HEK293T (cell line): ENCODE data around the gene PSMA7.
A peak's percentile ranks its signal among the peaks of the same experiment; 100 is the strongest.

Source experiments
- CTCF ChIA-PET: fragments of 350-600 bp; formaldehyde crosslinking; extraction: SDS; loops from one replicate; lab custom pipeline; 2021; ENCODE audit warnings: antibody characterized with exemption, inconsistent platforms; lab: Yijun Ruan, JAX
- POLR2A ChIA-PET: fragments of 350-600 bp; formaldehyde crosslinking; extraction: SDS; loops from one replicate; lab custom pipeline; 2020; ENCODE audit warnings: antibody characterized with exemption, inconsistent platforms; lab: Yijun Ruan, JAX
- DNase-seq: peaks from one replicate; pipeline ENCODE4 v3.0.0; 2012; ENCODE audit warnings: mixed read lengths; ENCODE audit errors: extremely low spot score
- ARNT ChIP-seq: fragments of 450-650 bp; IDR thresholded peaks from 2 replicates; pipeline ENCODE4 v1.6.1; 2017; ENCODE audit warnings: mild to moderate bottlenecking
- BHLHE40 ChIP-seq: fragments of 450-650 bp; IDR thresholded peaks from 2 replicates; pipeline ENCODE4 v1.6.1; 2016; ENCODE audit warnings: mild to moderate bottlenecking, moderate library complexity, borderline replicate concordance
- CTBP1 ChIP-seq: fragments of 450-650 bp; IDR thresholded peaks from 2 replicates; pipeline ENCODE4 v1.6.1; 2016; ENCODE audit warnings: borderline replicate concordance
- ELF4 ChIP-seq: fragments of 450-650 bp; IDR thresholded peaks from 2 replicates; pipeline ENCODE4 v1.6.1; 2017; ENCODE audit warnings: antibody characterized with exemption
- FOXA1 ChIP-seq: fragments of 450-650 bp; IDR thresholded peaks from 2 replicates; pipeline ENCODE4 v1.6.1; 2016; ENCODE audit warnings: mild to moderate bottlenecking
- FOXK2 ChIP-seq: fragments of 450-650 bp; IDR thresholded peaks from 2 replicates; pipeline ENCODE4 v1.6.1; 2016; ENCODE audit warnings: mild to moderate bottlenecking
- FOXM1 ChIP-seq: fragments of 450-650 bp; IDR thresholded peaks from 2 replicates; pipeline ENCODE4 v1.6.1; 2017; ENCODE audit warnings: mild to moderate bottlenecking, borderline replicate concordance
- HDGF ChIP-seq: fragments of 450-650 bp; IDR thresholded peaks from 2 replicates; pipeline ENCODE4 v1.6.1; 2017; ENCODE audit warnings: antibody characterized with exemption, borderline replicate concordance
- L3MBTL2 ChIP-seq: fragments of 450-650 bp; conservative IDR thresholded peaks from 2 replicates; pipeline ENCODE4 v1.6.1; 2016; ENCODE audit warnings: mild to moderate bottlenecking
- LEF1 ChIP-seq: fragments of 450-650 bp; IDR thresholded peaks from 2 replicates; pipeline ENCODE4 v1.6.1; 2017; ENCODE audit warnings: mild to moderate bottlenecking, borderline replicate concordance
- NFRKB ChIP-seq: fragments of 450-650 bp; IDR thresholded peaks from 2 replicates; pipeline ENCODE4 v1.6.1; 2016; ENCODE audit warnings: mild to moderate bottlenecking, moderate library complexity
- SP1 ChIP-seq: fragments of 450-650 bp; IDR thresholded peaks from 2 replicates; pipeline ENCODE4 v1.6.1; 2017
- SUZ12 ChIP-seq: fragments of 450-650 bp; IDR thresholded peaks from 2 replicates; pipeline ENCODE4 v1.6.1; 2016; ENCODE audit warnings: mild to moderate bottlenecking
- TARDBP ChIP-seq: fragments of 450-650 bp; IDR thresholded peaks from 2 replicates; pipeline ENCODE4 v1.6.1; 2016
- ZNF384 ChIP-seq: fragments of 450-650 bp; IDR thresholded peaks from 2 replicates; pipeline ENCODE4 v1.6.1; 2016
- TF ChIP-seq, protein P1 (sequence below): fragments of 450-650 bp; IDR thresholded peaks from 2 replicates; pipeline ENCODE4 v1.6.1; 2016

Gene PSMA7

DNA sequence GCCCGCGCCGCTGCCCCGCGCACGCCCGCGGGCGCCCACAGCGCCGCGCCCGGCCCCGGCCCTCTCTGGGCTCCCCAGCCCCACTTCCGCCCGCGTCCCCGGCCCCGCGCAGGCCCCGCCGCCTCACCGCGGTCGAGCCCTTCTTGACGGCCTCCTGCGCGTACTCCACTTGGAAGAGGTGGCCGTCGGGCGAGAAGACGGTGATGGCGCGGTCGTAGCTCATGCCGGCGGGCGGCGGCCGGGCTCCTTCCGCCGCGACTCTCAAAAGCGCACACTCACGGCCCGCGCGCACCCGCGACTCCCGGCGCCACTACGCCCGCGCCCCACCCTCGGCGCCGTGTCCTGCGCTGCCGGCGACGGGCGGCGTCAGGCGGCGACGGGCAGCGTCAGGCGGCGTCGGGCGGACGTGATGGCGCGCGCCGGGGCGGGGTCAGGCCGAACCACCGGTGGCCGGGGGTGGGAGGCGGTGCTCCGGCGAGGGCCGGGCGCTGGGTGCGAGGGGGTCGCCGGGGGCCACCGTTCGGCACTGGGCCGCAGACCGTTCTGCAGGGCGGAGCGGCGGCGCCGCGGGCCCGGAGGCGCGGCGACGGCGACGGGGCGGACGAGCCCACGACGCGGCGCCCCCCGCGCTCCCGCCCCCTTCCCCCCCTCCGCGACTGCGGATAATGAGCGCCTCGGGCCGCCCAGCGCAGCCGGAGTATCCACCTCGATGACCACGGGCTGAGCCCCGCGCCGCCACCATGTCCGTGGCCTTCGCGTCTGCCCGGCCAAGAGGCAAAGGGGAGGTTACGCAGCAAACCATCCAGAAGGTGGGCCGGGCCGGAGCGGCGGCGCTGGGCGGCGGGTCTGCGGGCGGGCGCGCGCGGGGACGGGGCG, at the start of gene PSMA7, which contains the start of gene SS18L1:
Gene PSMA7, minus strand, starts transcription at position 314 of the 876 bp plus-strand sequence. Its CDS starts 91 bp downstream, at position 223.
Gene SS18L1, plus strand, starts transcription at position 689 of the 876 bp plus-strand sequence. Its CDS starts 52 bp downstream, at position 741.
- TF ChIP-seq FOXM1 = peak; percentile 59; the same call in 1 of the 2 replicates
- TF ChIP-seq ARNT = 0 out of 2 replicates have a peak, but pooled peaks have one; percentile 28
- no peak for TF ChIP-seq FOXA1
- peak; percentile 89 for DNase-seq
- ChIA-PET CTCF (no interaction called here), POLR2A (interaction anchor here (1.0 to 1.4 kb wide), 2 partner anchors 21 to 133 kb away, joined by 3 to 4 read pairs; partner anchors contain the start of gene LSM14B)

DNA sequence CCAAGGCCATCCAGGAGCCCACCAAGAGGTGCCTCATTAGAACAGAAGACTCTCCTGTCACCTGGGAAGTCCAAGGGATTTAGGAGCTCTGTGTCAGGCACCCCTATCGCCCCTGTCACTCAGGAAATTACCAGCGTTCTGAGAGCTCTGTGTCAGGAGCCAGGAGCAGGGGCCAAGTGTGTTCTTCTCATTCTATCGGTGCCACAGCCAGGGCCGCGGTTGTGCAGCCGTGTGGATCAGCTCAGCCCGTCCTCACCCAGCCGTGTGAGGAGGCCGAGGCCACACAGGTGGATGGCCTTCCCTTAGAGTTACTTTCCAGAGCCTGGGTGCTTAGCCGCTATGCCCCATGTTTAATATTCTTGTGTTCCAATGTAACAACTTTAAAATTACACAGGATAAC, 49.4 kb upstream of the PSMA7 start:
- CTCF ChIA-PET = no interaction called here
- DNase-seq = no peak
- POLR2A ChIA-PET = no interaction called here
- TF ChIP-seq NFRKB = no peak
- no peak for TF ChIP-seq LEF1
- TF ChIP-seq SP1 = no peak
- no peak for TF ChIP-seq FOXK2
- TF ChIP-seq CTBP1 = no peak
- TF ChIP-seq TARDBP = no peak
- no peak for TF ChIP-seq ELF4
- TF ChIP-seq BHLHE40 = no peak
- TF ChIP-seq HDGF = no peak
- TF ChIP-seq ZNF384 = no peak
- TF ChIP-seq SUZ12 = no peak
- no peak for TF ChIP-seq ARNT
- no peak for TF ChIP-seq FOXA1
- TF ChIP-seq, protein P1, sequence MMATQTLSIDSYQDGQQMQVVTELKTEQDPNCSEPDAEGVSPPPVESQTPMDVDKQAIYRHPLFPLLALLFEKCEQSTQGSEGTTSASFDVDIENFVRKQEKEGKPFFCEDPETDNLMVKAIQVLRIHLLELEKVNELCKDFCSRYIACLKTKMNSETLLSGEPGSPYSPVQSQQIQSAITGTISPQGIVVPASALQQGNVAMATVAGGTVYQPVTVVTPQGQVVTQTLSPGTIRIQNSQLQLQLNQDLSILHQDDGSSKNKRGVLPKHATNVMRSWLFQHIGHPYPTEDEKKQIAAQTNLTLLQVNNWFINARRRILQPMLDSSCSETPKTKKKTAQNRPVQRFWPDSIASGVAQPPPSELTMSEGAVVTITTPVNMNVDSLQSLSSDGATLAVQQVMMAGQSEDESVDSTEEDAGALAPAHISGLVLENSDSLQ = no peak
- no peak for TF ChIP-seq L3MBTL2
- TF ChIP-seq FOXM1 = no peak

DNA sequence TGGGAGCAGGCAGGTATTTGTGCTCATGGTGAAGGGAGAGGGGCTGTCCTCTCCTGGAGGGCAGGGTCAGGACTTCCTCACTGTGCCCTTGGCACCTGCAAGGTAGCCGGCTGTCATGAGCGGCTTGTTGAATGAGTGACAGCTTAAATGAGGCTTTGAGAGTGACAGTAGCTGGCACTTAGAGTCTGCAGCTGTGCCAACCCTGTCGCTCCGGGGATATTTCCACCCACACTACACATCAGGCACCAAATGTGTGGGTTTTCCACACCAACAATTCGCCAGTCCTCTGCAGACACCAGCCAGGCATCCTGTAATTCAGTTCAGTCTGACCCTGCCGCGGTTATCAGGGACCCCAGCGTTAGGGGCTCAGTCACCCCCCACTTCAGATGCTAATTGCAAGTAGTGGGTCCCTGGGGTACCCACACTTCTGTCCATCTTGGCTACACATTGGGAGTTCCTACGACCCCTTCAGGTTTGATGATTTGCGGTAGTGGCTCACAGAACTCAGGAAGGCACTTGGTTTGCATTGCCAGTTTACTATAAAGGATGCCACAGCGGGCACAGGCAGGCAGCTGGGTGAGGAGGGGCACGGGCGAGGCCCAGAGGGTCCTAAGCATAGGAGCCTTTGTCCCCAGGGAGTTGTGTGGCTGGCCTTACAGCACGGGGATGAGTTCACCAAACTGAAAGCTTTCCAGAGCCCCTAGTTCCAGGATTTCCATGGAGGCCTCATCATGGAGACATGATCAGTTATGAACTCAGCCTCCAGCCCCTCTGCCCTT, 48.8 kb upstream of the PSMA7 start:
- ChIA-PET POLR2A (no interaction called here), CTCF (no interaction called here)
- DNase-seq = no peak
- TF ChIP-seq, protein P1 = no peak
- no peak for TF ChIP-seq ARNT
- no peak for TF ChIP-seq BHLHE40
- TF ChIP-seq NFRKB = no peak
- TF ChIP-seq SP1 = no peak
- no peak for TF ChIP-seq L3MBTL2
- TF ChIP-seq ELF4 = no peak
- no peak for TF ChIP-seq CTBP1
- no peak for TF ChIP-seq HDGF
- no peak for TF ChIP-seq FOXM1
- TF ChIP-seq ZNF384 = no peak

DNA sequence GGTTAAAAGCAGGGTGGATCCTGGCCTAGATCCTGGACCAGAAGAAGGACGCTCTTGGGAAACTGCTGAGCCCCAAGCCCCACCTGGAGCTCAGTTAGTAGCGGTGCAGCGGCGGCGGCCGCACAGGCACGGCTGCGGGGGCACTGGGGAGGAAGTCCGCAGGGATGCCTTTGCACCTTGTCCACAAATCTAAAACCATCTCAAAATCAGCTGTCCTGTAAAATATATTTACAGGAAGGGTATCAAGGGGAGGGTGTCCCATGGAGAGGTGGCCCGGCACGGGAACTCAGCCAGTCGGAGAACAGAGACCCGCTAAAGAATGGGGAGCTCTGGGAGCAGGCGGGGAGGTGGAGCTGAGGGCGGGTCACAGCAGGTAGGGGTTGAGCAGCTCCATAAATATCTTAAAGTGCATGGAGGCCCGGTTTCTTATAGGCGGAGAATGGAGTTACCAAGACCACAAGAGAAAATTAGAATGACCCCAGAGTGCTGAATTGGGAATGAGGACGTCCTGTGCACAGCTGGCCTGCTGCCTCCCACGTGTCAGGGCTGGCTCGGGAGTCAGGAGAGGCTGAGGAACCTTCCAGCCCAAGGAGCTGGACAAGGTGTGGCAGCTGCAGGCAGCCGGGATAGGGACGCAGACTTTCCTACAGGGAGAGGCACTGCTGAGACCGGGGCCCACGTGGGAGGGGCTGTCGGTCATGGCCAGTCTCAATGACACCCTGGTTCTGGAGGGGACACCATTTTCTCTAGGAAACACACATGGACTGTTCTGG, 47.6 kb upstream of the PSMA7 start:
- ChIA-PET CTCF (no interaction called here), POLR2A (no interaction called here)
- no peak for DNase-seq

More for the DNA sequence above, 47.6 kb upstream of the PSMA7 start:
- TF ChIP-seq, protein P1 = no peak
- TF ChIP-seq SP1 = no peak
